ENCODE data around the gene ZNF497. TPM values are rescaled to one million over a fixed set of nuclear protein-coding genes. Genes with fewer than 3 reads are reported as not detected.
"Not testable (repeated sequence)": the region's sequence is repeated elsewhere in the genome, so short reads cannot be mapped to it uniquely, and the experiment has no call there.

The ZNF497 gene
- total RNA-seq, 1 experiment from 2014 or later, result 3.0 TPM

GRCh38 chr19:58355908-58356765 lies 6.4 kb downstream of the ZNF497 start:
- DNase-seq, result no peak
- Histone ChIP-seq H3K9me3 (no peaks in the 10 kb centered on the region), H3K4me3 (no peak overlapping the region), H3K27me3 (no peaks in the 10 kb centered on the region), H3K36me3 (peaks cover 4% of the 10 kb centered on the region)

GRCh38 chr19:58355215-58355796 lies 7.2 kb downstream of the ZNF497 start:
- H3K36me3 ChIP-seq, result peaks cover 6% of the 10 kb centered on the region
- H3K9me3 ChIP-seq, result no peaks in the 10 kb centered on the region
- no peak for DNase-seq
- no peak overlapping the region for H3K4me3 ChIP-seq
- H3K27me3 ChIP-seq, result no peaks in the 10 kb centered on the region

GRCh38 chr19:58354478-58355030 lies 8.0 kb downstream of the ZNF497 start:
- Histone ChIP-seq H3K36me3 (peaks cover 9% of the 10 kb centered on the region), H3K27me3 (no peaks in the 10 kb centered on the region), H3K9me3 (no peaks in the 10 kb centered on the region), H3K4me3 (no peak overlapping the region)
- DNase-seq, result no peak

GRCh38 chr19:58353717-58354477 lies 8.7 kb downstream of the ZNF497 start:
- Histone ChIP-seq H3K36me3 (peaks cover 9% of the 10 kb centered on the region), H3K9me3 (no peaks in the 10 kb centered on the region), H3K27me3 (no peaks in the 10 kb centered on the region), H3K4me3 (no peak overlapping the region)
- DNase-seq, result no peak

- no peaks in the 10 kb centered on the region for H3K27me3 ChIP-seq
- no peak for DNase-seq
- H3K36me3 ChIP-seq, result peaks cover 9% of the 10 kb centered on the region
These were observed 9.5 kb downstream of the ZNF497 start, which contains the start of gene A1BG for GRCh38 chr19:58352760-58353671. Gene A1BG (minus strand): TSS chr19:58353492. CDS start chr19:58353437, 55 bp downstream.

GRCh38 chr19:58351990-58352755 lies 10.4 kb downstream of the ZNF497 start:
- DNase-seq, result no peak
- H3K4me3 ChIP-seq, result no peak overlapping the region
- no peaks in the 10 kb centered on the region for H3K27me3 ChIP-seq
- no peaks in the 10 kb centered on the region for H3K9me3 ChIP-seq
- peaks cover 9% of the 10 kb centered on the region for H3K36me3 ChIP-seq

More at GRCh38 chr19:58352760-58353671, 9.5 kb downstream of the ZNF497 start, which contains the start of gene A1BG:
- H3K4me3 ChIP-seq, result no peak within 1 kb of the TSS
- no peaks in the 10 kb centered on the region for H3K9me3 ChIP-seq

- Histone ChIP-seq H3K36me3 (peaks cover 9% of the 10 kb centered on the region), H3K27me3 (no peaks in the 10 kb centered on the region), H3K9me3 (no peaks in the 10 kb centered on the region), H3K4me3 (no peak overlapping the region)
- DNase-seq, result no peak
These were observed 11.0 kb downstream of the ZNF497 start for GRCh38 chr19:58351558-58351878.

GRCh38 chr19:58350871-58351557 lies 11.5 kb downstream of the ZNF497 start:
- no peak for DNase-seq
- Histone ChIP-seq H3K36me3 (peaks cover 9% of the 10 kb centered on the region), H3K27me3 (no peaks in the 10 kb centered on the region), H3K9me3 (no peaks in the 10 kb centered on the region), H3K4me3 (no peak overlapping the region)

GRCh38 chr19:58350001-58350861 lies 12.3 kb downstream of the ZNF497 start:
- Histone ChIP-seq H3K27me3 (no peaks in the 10 kb centered on the region), H3K9me3 (no peaks in the 10 kb centered on the region), H3K36me3 (peaks cover 9% of the 10 kb centered on the region), H3K4me3 (no peak overlapping the region)
- DNase-seq, result no peak

GRCh38 chr19:58349590-58349989 lies 13.0 kb downstream of the ZNF497 start:
- DNase-seq, result no peak
- H3K27me3 ChIP-seq, result no peaks in the 10 kb centered on the region
- H3K36me3 ChIP-seq, result peaks cover 9% of the 10 kb centered on the region
- H3K9me3 ChIP-seq, result no peaks in the 10 kb centered on the region
- H3K4me3 ChIP-seq, result no peak overlapping the region

GRCh38 chr19:58348080-58348479 lies 14.5 kb downstream of the ZNF497 start:
- H3K4me3 ChIP-seq, result peak overlapping the region; percentile 92
- H3K36me3 ChIP-seq, DNase-seq: not testable (repeated sequence)

GRCh38 chr19:58346961-58347929 lies 15.3 kb downstream of the ZNF497 start:
- DNase-seq, result peak; percentile 68
- Histone ChIP-seq H3K9me3 (no peaks in the 10 kb centered on the region), H3K27me3 (no peaks in the 10 kb centered on the region), H3K36me3 (peaks cover 7% of the 10 kb centered on the region; the same call in 1 of the 2 replicates), H3K4me3 (peak overlapping the region; percentile 92)

More at GRCh38 chr19:58348080-58348479, 14.5 kb downstream of the ZNF497 start:
- H3K27me3 ChIP-seq, H3K9me3 ChIP-seq: not testable (repeated sequence)

- DNase-seq, result no peak
These were observed 17.0 kb downstream of the ZNF497 start for GRCh38 chr19:58345558-58345957.

More at GRCh38 chr19:58345558-58345957, 17.0 kb downstream of the ZNF497 start:
- Histone ChIP-seq H3K27me3 (no peaks in the 10 kb centered on the region), H3K4me3 (no peak overlapping the region), H3K9me3 (no peaks in the 10 kb centered on the region), H3K36me3 (peaks cover 16% of the 10 kb centered on the region)
